GM12872 (cell line): ENCODE results near the gene PLCH1.

Experiments
- CTCF ChIP-seq: IDR thresholded peaks from 3 replicates; pipeline ENCODE4 v1.5.1; 2011; ENCODE audit warnings: low read depth, mild to moderate bottlenecking, low read length, moderate library complexity; ENCODE audit not compliant: insufficient read depth

PLCH1 gene

GRCh38 chr3:155778462-155778861, 33.6 kb upstream of the PLCH1 start:
- TF ChIP-seq CTCF = no peak

GRCh38 chr3:155772801-155773200, 27.9 kb upstream of the PLCH1 start:
- TF ChIP-seq CTCF = no peak

- TF ChIP-seq CTCF = no peak
Measured at GRCh38 chr3:155771126-155771525, 26.3 kb upstream of the PLCH1 start.

GRCh38 chr3:155766206-155766605, 21.3 kb upstream of the PLCH1 start:
- no peak for TF ChIP-seq CTCF

GRCh38 chr3:155763870-155764463, 19.1 kb upstream of the PLCH1 start:
- TF ChIP-seq CTCF = no peak

- TF ChIP-seq CTCF = no peak
Measured at GRCh38 chr3:155760653-155761052, 15.8 kb upstream of the PLCH1 start.

GRCh38 chr3:155757577-155757976, 12.7 kb upstream of the PLCH1 start:
- TF ChIP-seq CTCF = no peak
